Thyroid gland (tissue), 4 donors: ENCODE data around the gene DLGAP3.

Experiments
- CTCF ChIP-seq, 6 experiments: fragments of 200-600 bp in 3 of 6; fragments of 450-650 bp in 3 of 6; sonication (generic) in 3 of 6; IDR thresholded peaks; one replicate each; pipeline ENCODE4 v1.5.1; 2016 to 2019; ENCODE audit warnings: antibody characterized with exemption in 6 of 6, mild to moderate bottlenecking in 2 of 6, inconsistent platforms in 1 of 6, moderate library complexity in 1 of 6
- POLR2A ChIP-seq, 2 donors: fragments of 450-650 bp; IDR thresholded peaks; one replicate each; pipeline ENCODE4 v1.6.1; 2017; ENCODE audit warnings: antibody characterized with exemption in 2 of 2, mild to moderate bottlenecking in 2 of 2, moderate library complexity in 1 of 2

DNA sequence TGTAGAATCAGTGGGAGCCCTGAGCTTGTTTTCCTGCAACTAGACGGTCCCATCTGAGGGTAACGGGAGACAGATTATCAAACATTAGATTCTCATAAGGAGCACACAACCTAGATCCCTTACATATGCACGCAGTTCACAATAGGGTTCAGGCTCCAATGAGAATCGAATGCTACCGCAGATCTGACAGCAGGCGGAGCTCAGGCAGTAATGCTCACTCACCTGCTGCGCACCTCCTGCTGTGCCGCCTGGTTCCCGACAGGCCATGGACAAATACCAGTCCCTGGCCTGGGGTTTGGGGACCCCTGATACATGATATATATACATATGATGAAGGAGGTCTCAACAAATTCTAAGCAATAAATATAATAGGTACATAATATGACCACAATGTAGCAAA is 50.2 kb downstream of the DLGAP3 start:
- TF ChIP-seq CTCF (IDR thresholded peaks at IDR 0.05) (no peak), POLR2A (IDR thresholded peaks at IDR 0.05) (no peak)
